Bone marrow (tissue), 2 donors: Measurements from ENCODE around the gene CARS1.

ENCODE experiments used
- DNase-seq, 2 donors: peaks; one replicate each; lab custom pipeline; 2025; lab: John Stamatoyannopoulos, UW

CARS1 gene

GRCh38 chr11:3008746-3009336, 48.4 kb downstream of the CARS1 start:
- DNase-seq: no peak

DNA sequence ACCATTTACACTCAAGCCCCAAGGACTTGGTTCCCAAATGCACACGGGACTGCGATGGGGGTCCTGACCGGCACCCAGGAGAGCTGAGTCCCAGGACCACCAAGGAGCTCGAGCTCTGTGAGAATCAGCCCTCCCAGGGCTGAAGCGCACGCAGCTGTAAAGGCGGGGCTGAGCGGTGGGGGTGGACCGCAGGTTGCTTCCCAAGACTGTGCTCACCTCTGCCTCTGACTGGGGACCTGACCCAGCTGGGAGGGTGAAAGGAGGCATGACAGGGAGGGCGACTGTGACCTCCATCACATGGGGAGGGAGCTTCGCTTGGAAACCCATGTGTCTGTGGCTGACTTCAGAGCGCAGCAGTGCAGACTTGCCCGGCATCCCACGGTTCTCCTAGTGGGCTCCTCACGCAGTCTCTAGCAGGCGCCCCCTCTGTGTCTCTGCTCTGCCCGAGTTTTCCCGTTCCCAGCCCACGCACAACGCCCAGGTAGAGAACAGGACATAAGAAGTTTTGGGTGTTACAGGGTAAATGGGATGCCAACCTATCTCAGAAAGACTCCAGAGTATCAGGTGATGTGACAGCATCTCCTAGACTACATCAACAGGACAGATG, 49.7 kb downstream of the CARS1 start:
- no peak for DNase-seq

DNA sequence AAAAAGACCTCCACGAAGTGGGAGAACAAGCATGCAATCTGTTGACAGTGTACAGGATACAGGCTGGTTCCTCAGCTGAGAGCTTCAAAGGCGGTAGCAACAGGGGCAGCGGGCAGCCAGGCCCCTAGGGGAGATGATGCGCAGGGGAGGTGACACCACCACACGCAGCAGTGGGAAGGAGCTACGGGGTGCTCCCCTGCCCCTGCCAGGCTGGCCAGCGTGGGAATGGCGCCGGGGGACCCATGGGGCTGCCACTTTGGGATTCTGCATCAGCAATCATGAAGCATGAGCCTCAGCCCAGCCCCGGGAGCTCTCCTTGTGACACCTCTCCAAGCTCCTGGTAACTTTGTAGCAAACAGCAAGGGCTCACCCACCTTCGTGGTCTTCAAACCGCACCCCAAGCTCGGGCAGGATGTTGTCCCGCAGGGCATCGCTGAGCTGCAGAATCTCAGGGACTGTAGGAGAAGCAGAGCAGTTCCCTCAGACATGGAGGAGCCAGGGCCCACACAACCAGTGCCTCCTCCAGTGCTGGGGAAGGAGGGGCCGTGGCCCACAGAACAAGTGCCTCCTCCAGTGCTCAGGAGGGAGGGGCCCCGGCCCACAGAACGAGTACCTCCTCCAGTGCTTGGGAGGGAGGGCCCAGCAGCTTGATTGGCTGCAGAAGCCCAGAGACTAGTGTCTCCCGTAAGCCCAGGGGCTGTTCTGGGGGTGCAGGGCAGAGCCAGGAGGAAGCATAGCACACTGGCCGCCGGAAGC, 50.5 kb downstream of the CARS1 start:
- DNase-seq: no peak

GRCh38 chr11:3004481-3004880, 52.7 kb downstream of the CARS1 start:
- no peak for DNase-seq

DNA sequence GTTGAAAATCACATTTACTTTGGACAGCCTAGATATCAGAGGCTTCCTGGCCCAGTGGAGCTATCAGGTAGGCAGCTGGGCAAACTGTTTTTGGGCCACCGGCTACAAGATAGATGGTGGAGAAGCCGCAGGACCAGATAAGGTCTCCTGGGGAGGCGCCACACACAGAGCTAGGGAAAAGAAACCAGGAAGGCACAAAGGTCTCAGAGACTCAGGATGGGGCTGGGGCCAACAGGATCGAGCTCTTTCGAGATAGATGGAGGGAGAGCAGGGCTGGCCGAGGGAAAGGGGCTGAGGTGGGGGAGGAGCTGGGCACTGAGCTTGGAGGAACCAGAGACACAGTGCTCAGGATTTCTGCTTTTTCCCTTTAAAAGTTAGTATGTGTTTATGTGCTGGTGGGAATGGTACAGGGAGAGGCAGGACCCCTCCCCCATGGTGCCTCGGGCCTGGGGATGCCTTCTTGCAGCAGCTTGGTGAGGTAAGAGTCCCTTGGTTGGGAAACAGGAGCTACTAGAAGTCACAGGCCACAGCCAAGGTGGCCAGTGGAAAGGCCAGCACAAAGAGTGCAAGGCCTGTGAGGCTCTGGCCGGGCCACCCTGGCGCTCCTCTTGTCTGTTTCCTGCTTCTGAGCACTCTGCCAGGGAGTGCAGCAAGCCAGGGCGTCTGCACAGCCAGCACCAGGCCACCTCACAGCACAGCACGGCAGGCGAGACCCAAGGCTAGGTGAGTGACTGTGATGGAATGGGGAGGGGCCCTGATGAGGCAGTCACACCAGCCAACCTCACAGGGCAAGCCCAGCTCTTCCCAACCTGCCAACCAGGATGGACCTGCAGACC, 53.6 kb downstream of the CARS1 start:
- DNase-seq: no peak

DNA sequence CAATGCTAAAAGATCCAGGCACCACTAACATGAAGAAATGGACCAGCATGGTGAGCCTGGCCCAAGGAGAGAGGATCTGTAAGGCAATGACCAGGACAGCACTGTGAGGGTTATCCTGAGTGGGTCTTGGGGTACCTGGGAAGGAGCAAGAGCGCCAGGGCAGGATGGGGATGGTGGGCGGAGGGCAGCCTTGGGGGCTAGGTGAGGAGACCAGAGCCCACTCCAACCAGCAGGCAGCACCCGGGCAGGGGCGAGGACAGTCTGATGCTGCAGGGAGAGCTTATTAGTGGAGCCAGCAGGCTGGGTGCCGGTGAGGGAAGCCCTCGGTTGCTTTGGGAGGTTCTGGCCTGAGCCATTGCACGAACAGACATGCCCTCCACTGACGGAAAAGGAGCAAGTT, 54.4 kb downstream of the CARS1 start:
- DNase-seq: no peak

- no peak for DNase-seq
Observed at GRCh38 chr11:3002351-3002861, 54.8 kb downstream of the CARS1 start.

- no peak for DNase-seq
Observed at GRCh38 chr11:3001496-3001895, 55.7 kb downstream of the CARS1 start.

DNA sequence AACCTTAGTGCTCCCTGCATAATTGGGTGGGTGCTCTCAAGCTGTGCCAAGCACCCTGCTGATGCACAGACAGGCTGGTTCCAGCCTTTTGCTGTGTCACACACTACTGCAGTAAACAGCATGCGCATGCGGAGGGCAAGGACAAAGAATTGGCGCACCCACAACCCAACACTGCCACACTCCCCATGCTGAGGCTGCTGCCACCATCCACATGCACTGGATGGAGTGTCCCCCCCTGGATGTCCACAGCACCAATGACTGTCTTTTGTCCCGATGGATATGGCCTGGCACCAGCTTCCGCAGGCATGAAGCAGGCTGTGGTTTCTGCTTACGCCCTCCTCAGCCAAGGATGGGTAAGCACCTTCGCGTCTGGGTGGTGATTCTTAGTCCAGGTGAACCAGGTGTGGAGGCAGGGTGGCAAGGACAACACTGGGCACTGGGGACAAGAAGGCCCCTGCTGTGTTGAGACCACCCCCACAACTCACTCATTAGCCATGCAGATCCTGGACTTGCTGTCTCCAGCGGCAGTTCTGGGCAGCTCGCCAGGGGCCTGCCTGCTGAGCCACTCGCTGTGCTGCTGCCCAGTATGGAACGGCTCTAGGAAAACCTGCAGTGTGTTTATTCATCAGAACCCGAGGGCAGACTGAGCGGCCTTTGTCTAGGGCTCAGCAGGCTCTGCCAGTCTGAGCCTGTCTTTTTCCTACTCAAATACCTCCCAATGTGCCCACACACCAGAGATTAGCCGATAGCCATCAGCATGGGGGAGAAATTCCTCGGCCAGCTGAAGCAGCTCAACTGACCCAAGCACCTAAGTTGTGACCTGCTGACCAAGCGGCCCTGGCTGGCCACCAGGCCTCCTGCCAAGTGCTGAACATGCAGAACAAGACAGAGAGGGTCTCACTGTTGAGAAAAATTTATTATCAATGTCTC, 56.9 kb downstream of the CARS1 start:
- DNase-seq: no peak

- DNase-seq: no peak
Observed at GRCh38 chr11:2999464-2999998, 57.7 kb downstream of the CARS1 start.

GRCh38 chr11:2998073-2998850, 59.0 kb downstream of the CARS1 start:
- DNase-seq: no peak

GRCh38 chr11:2997406-2997805, 59.8 kb downstream of the CARS1 start:
- no peak for DNase-seq

DNA sequence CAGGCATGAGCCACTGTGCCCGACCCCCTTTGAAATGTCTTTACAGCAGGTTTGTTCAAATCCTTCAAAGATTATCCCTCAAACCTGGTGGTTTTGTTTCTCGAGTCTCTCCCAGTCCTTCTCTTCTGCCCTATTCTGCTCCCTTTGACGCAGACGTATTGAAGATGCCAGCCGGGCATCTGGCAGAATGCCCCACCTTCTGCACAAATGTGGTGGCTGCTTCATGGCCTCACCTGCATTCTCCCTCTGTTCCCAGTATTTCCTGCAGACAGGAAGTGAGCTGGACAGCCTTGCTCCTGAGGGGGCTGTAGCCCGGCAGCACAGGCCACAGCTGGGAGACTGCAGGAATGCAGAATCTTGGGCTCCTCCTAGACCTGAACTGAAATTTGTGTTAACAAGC, 60.2 kb downstream of the CARS1 start:
- DNase-seq: no peak

DNA sequence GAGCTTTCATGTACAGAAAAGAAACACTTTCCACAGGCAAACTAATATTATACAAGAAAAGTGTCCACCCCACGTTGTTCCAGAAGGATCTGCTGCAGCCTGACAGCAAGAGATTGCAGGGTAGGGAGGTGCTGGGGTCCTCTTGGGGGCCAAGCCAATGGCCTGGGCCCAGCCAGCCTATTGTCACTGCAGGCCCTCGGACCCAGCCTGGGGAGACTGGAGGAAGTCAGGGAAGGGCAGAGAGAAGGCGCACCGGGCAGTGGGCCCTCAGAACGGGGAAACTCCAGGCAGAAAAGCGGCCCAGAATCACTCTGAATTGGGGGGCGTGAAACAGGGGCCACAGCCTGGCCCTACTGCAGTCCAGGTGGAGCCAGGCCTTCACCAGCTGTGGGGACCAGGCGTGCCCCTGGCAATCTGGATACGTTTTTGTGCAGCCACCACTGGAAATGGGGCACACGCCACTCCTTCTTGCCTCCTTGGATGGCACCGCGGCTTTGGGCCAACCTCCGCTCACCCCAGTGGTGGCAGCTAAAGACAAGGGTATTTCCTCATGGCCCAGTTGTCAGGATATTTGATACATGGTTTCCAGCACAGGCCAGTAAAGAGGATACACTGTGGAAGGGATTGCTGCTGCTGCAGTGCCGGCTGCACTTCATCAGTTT, 61.2 kb downstream of the CARS1 start:
- DNase-seq: no peak

DNA sequence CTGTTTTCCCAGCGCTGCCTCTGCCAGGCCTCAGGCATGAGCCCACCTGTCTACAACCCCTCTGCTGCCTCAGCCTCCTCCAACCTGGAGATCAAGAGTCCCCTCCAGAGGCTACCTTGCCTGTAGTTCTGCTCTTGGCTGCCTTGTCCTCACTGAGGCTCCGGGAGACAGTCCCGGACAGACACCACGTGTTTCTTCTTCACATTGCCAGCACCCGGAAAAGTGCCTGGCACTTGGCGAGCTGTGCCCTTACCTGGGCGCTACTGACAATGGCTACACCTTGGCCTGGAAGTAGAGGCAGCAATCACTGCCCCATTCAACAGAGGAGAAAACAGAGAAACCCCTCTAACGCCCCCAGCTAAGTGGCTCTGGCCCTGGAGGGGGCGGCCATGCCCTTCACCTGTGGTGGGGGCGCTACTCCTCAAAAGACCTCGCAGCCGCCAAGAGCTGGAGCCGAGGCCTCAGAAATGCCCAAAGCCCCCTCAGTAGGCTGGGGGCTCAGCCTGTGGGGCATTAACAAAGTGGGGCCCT, 62.1 kb downstream of the CARS1 start:
- DNase-seq: no peak

DNA sequence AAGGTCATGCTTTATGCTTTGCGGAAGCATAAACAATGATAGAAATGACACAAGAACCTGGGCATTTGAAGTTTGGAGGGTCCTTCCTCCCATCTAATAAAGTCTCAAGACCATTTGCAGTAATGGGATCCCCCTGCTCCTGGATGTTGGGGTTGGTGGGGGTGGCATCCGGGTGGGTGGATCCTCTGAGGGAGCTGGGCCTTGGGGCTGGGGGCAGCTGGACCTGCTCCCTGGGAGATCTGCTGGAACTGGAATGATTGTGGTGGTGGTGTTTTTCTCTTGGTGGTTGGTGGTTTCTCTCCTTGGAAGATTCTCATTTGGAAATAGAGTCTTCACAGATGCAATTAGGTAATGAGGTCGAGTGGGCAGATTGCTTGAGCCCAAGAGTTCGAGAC, 62.9 kb downstream of the CARS1 start:
- no peak for DNase-seq

- DNase-seq: no peak
Observed at GRCh38 chr11:2992997-2993325, 64.3 kb downstream of the CARS1 start.

DNA sequence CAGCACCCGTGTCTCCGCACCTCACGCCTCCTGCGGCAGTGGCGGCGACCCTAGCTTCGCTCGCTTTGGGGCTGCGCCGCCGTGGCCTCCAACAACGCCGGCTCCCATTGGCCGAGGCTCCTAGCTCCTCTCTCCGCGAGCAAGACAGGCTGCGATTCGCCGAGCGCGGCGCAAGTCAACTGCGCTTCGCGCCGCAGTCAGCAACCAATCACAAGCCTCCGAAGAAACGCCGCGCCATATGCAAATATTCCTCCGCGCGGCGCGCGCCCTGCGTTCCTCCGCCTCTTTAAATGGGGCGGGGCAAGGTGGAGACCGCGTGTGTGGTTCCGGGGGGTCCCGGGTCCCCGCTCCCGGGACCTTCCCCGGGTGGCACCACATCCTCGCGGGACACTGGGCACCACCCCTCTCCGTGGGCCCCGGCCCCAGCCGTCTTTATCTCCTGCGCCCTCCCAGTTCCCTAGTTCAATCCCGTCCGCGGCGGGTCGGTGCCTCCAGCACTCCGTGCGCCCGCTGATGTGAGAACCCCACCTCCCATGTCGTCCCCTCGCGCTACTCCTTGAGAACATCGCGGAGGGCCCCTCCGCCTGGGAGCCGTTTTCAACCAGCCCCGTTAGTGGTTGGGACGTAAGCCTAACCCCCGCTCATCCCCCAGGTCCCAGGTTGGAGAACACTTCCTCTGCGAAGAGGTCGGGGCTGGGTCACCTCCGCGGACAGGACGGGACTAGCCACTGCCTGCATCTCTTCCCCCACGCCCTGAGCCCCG, 64.8 kb downstream of the CARS1 start, which contains the start of gene NAP1L4:
Gene NAP1L4, minus strand, starts transcription at position 96 of the 763 bp plus-strand sequence. CDS start 13,109 bp downstream, outside the sequence.
- peak; percentile 95 to 98 for DNase-seq
